ENCODE data around the gene ZNF23.

DNA sequence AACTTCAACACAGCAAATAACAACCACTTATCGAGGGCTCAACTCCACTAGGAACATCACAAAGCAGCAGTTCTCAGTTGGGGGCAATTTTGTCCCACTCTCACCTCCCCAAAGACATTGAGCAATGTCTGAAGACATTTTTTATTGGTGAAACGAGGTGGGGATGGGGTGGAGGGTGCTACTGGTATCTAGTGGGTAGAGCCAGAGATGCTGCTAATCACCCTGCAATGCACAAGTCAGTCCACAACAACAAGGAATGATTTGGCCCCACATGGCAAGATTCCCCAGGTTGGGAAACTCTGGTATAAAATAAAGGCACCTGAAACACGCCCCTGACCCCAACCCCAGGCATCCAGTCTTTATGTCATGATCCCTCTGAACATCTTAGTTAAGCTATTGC lies 53.5 kb downstream of the ZNF23 start:
- TF ChIP-seq, protein P1, sequence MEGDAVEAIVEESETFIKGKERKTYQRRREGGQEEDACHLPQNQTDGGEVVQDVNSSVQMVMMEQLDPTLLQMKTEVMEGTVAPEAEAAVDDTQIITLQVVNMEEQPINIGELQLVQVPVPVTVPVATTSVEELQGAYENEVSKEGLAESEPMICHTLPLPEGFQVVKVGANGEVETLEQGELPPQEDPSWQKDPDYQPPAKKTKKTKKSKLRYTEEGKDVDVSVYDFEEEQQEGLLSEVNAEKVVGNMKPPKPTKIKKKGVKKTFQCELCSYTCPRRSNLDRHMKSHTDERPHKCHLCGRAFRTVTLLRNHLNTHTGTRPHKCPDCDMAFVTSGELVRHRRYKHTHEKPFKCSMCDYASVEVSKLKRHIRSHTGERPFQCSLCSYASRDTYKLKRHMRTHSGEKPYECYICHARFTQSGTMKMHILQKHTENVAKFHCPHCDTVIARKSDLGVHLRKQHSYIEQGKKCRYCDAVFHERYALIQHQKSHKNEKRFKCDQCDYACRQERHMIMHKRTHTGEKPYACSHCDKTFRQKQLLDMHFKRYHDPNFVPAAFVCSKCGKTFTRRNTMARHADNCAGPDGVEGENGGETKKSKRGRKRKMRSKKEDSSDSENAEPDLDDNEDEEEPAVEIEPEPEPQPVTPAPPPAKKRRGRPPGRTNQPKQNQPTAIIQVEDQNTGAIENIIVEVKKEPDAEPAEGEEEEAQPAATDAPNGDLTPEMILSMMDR (IDR thresholded peaks at IDR 0.05 in 2 of 3, conservative IDR thresholded peaks at IDR 0.05 in 1 of 3; ENCODE audit: borderline replicate concordance in 1 of 3, insufficient read depth in 1 of 3, low read depth in 2 of 3, low read length in 2 of 3) = no peak
- TF ChIP-seq, protein P2, sequence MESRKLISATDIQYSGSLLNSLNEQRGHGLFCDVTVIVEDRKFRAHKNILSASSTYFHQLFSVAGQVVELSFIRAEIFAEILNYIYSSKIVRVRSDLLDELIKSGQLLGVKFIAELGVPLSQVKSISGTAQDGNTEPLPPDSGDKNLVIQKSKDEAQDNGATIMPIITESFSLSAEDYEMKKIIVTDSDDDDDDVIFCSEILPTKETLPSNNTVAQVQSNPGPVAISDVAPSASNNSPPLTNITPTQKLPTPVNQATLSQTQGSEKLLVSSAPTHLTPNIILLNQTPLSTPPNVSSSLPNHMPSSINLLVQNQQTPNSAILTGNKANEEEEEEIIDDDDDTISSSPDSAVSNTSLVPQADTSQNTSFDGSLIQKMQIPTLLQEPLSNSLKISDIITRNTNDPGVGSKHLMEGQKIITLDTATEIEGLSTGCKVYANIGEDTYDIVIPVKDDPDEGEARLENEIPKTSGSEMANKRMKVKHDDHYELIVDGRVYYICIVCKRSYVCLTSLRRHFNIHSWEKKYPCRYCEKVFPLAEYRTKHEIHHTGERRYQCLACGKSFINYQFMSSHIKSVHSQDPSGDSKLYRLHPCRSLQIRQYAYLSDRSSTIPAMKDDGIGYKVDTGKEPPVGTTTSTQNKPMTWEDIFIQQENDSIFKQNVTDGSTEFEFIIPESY (IDR thresholded peaks at IDR 0.05; ENCODE audit: extremely low read depth, insufficient replicate concordance, low read length) = no peak
- TF ChIP-seq SRF (IDR thresholded peaks at IDR 0.05; ENCODE audit: low read depth) = no peak
- TF ChIP-seq EZH2 (IDR thresholded peaks at IDR 0.05) = no peak
- TF ChIP-seq YY1 (IDR thresholded peaks at IDR 0.05; ENCODE audit: extremely low read depth, insufficient replicate concordance, low read depth, low read length) = no peak
- TF ChIP-seq POLR2AphosphoS5 (IDR thresholded peaks at IDR 0.05; ENCODE audit: low read depth, low read length) = no peak
- no peak for TF ChIP-seq CEBPB (IDR thresholded peaks at IDR 0.05; ENCODE audit: low read depth)
- no peak for TF ChIP-seq EZH2phosphoT487 (IDR thresholded peaks at IDR 0.05; ENCODE audit: borderline replicate concordance)
- TF ChIP-seq POLR2A (IDR thresholded peaks at IDR 0.05; ENCODE audit: borderline replicate concordance, extremely low read depth, insufficient read depth, insufficient read length) = no peak
- TF ChIP-seq, protein P3, sequence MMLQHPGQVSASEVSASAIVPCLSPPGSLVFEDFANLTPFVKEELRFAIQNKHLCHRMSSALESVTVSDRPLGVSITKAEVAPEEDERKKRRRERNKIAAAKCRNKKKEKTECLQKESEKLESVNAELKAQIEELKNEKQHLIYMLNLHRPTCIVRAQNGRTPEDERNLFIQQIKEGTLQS (IDR thresholded peaks at IDR 0.05) = no peak
- TF ChIP-seq, protein P4, sequence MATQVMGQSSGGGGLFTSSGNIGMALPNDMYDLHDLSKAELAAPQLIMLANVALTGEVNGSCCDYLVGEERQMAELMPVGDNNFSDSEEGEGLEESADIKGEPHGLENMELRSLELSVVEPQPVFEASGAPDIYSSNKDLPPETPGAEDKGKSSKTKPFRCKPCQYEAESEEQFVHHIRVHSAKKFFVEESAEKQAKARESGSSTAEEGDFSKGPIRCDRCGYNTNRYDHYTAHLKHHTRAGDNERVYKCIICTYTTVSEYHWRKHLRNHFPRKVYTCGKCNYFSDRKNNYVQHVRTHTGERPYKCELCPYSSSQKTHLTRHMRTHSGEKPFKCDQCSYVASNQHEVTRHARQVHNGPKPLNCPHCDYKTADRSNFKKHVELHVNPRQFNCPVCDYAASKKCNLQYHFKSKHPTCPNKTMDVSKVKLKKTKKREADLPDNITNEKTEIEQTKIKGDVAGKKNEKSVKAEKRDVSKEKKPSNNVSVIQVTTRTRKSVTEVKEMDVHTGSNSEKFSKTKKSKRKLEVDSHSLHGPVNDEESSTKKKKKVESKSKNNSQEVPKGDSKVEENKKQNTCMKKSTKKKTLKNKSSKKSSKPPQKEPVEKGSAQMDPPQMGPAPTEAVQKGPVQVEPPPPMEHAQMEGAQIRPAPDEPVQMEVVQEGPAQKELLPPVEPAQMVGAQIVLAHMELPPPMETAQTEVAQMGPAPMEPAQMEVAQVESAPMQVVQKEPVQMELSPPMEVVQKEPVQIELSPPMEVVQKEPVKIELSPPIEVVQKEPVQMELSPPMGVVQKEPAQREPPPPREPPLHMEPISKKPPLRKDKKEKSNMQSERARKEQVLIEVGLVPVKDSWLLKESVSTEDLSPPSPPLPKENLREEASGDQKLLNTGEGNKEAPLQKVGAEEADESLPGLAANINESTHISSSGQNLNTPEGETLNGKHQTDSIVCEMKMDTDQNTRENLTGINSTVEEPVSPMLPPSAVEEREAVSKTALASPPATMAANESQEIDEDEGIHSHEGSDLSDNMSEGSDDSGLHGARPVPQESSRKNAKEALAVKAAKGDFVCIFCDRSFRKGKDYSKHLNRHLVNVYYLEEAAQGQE (IDR thresholded peaks at IDR 0.05; ENCODE audit: low read depth) = no peak
- TF ChIP-seq, protein P5, sequence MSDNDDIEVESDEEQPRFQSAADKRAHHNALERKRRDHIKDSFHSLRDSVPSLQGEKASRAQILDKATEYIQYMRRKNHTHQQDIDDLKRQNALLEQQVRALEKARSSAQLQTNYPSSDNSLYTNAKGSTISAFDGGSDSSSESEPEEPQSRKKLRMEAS (IDR thresholded peaks at IDR 0.05) = no peak
- TF ChIP-seq SIN3A (IDR thresholded peaks at IDR 0.05; ENCODE audit: low read depth) = no peak
- TF ChIP-seq SP1 (IDR thresholded peaks at IDR 0.05; ENCODE audit: low read depth) = no peak

All from HCT116 (cell line).